Measurements from ENCODE around the gene SNX20.
A peak's percentile ranks its signal among the peaks of the same experiment; 100 is the strongest.

SNX20 gene

GRCh38 chr16:50705436-50706110 lies 24.5 kb upstream of the SNX20 start:
- no peak overlapping the region for H3K4me3 ChIP-seq (replicated peaks; ENCODE audit: low read depth, low read length)
- no peak for DNase-seq (ENCODE audit: low read depth)
- TF ChIP-seq CTCF (IDR thresholded peaks at IDR 0.05; ENCODE audit: low read length, missing control alignments): no peak

GRCh38 chr16:50704245-50704644 lies 23.1 kb upstream of the SNX20 start:
- no peak overlapping the region for H3K4me3 ChIP-seq (replicated peaks; ENCODE audit: low read depth, low read length)
- no peak for DNase-seq (ENCODE audit: low read depth)
- TF ChIP-seq CTCF (IDR thresholded peaks at IDR 0.05; ENCODE audit: low read length, missing control alignments): no peak

- H3K4me3 ChIP-seq (replicated peaks; ENCODE audit: low read depth, low read length): no peak overlapping the region
- no peak for DNase-seq (ENCODE audit: low read depth)
- TF ChIP-seq CTCF (IDR thresholded peaks at IDR 0.05; ENCODE audit: low read length, missing control alignments): no peak
Observed at GRCh38 chr16:50702725-50703124, 21.6 kb upstream of the SNX20 start.

- no peak for TF ChIP-seq CTCF (IDR thresholded peaks at IDR 0.05; ENCODE audit: low read length, missing control alignments)
- no peak overlapping the region for H3K4me3 ChIP-seq (replicated peaks; ENCODE audit: low read depth, low read length)
- peak; percentile 31 for DNase-seq (ENCODE audit: low read depth)
Observed at GRCh38 chr16:50699326-50700159, 18.4 kb upstream of the SNX20 start.

- TF ChIP-seq CTCF (IDR thresholded peaks at IDR 0.05; ENCODE audit: low read length, missing control alignments): no peak
- DNase-seq (ENCODE audit: low read depth): peak; percentile 30
- peak overlapping the region; percentile 40 for H3K4me3 ChIP-seq (replicated peaks; ENCODE audit: low read depth, low read length)
Observed at GRCh38 chr16:50697881-50698767, 17.0 kb upstream of the SNX20 start.

GRCh38 chr16:50697421-50697715 lies 16.3 kb upstream of the SNX20 start:
- DNase-seq (ENCODE audit: low read depth): no peak
- H3K4me3 ChIP-seq (replicated peaks; ENCODE audit: low read depth, low read length): no peak overlapping the region
- TF ChIP-seq CTCF (IDR thresholded peaks at IDR 0.05; ENCODE audit: low read length, missing control alignments): no peak
